BJ (cell line): ENCODE data around the gene USP34. TPM values are rescaled to one million over a fixed set of nuclear protein-coding genes. Genes with fewer than 3 reads are reported as not detected.
"Not testable (repeated sequence)": the region's sequence is repeated elsewhere in the genome, so short reads cannot be mapped to it uniquely, and the experiment has no call there.

Experiments
- CTCF ChIA-PET: fragments of 350-600 bp; formaldehyde crosslinking; extraction: SDS; loops from one replicate; lab custom pipeline; 2021; ENCODE audit warnings: antibody characterized with exemption, inconsistent platforms; lab: Yijun Ruan, JAX
- POLR2A ChIA-PET: fragments of 300-600 bp; sonication (Branson Sonifier 250); formaldehyde crosslinking; extraction: SDS; loops from one replicate; lab custom pipeline; 2021; ENCODE audit warnings: antibody characterized with exemption; lab: Charles Lee
- DNase-seq: peaks from one replicate; pipeline ENCODE4 v3.0.0-alpha.2; 2011; ENCODE audit warnings: low read depth
- H3K27me3 ChIP-seq: 2 replicates; pipeline ENCODE4 v1.6.0; 2011; ENCODE audit warnings: low read length; ENCODE audit not compliant: control insufficient read depth, insufficient read depth
- H3K36me3 ChIP-seq: 2 replicates; pipeline ENCODE4 v1.5.1; 2011; ENCODE audit warnings: low read length; ENCODE audit not compliant: control insufficient read depth, insufficient read depth
- H3K4me3 ChIP-seq: 2 replicates; pipeline ENCODE4 v1.5.1; 2011; ENCODE audit warnings: low read depth, mild to moderate bottlenecking, control low read depth, low read length
- polyA plus RNA-seq: library from polyadenylated mRNA; depleted of rRNA; stranded (reverse); fragments of >200 nt; gene quantifications from 2 replicates; pipeline ENCODE4 v1.2.3, GENCODE V29; 2011
- TF ChIP-seq, protein P1 (sequence below): IDR thresholded peaks from 2 replicates; pipeline ENCODE4 v1.5.1; 2011; ENCODE audit warnings: low read depth, mild to moderate bottlenecking, control low read depth, inconsistent platforms, low read length, moderate library complexity; ENCODE audit not compliant: insufficient read depth

The USP34 gene
- polyA plus RNA-seq, 1 experiment: 32.2 TPM

DNA sequence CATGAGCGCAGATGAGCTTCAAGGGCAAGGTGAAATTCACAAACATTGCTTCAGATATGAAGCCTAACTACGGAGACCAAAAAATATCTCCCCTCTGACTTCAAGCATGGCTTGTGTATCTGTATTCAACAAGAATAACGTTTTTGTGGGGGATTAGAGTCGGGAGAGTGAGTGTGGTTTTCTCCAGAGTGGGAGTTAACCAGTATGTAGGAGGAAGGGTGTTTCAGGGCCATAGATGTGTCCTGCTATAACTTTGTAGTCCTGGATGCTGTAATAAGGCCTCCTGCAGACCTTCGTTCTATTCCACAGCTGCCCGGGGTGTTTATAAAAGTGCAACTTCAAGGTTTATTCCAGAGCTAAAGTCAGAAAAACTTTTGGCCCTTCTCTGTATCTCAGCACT, 321.8 kb downstream of the USP34 start:
- CTCF ChIA-PET: interaction anchor here (1.1 to 1.6 kb wide), 2 partner anchors 13 to 28 kb away, joined by 3 read pairs; partner anchors contain the start of gene C2orf74
- TF ChIP-seq, protein P1, sequence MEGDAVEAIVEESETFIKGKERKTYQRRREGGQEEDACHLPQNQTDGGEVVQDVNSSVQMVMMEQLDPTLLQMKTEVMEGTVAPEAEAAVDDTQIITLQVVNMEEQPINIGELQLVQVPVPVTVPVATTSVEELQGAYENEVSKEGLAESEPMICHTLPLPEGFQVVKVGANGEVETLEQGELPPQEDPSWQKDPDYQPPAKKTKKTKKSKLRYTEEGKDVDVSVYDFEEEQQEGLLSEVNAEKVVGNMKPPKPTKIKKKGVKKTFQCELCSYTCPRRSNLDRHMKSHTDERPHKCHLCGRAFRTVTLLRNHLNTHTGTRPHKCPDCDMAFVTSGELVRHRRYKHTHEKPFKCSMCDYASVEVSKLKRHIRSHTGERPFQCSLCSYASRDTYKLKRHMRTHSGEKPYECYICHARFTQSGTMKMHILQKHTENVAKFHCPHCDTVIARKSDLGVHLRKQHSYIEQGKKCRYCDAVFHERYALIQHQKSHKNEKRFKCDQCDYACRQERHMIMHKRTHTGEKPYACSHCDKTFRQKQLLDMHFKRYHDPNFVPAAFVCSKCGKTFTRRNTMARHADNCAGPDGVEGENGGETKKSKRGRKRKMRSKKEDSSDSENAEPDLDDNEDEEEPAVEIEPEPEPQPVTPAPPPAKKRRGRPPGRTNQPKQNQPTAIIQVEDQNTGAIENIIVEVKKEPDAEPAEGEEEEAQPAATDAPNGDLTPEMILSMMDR: no peak
- POLR2A ChIA-PET: no interaction called here
- Histone ChIP-seq H3K36me3 (0 out of 2 replicates have a peak, but pooled peaks cover 3% of the 10 kb centered on the region), H3K4me3 (no peak overlapping the region), H3K27me3 (no peaks in the 10 kb centered on the region)
- no peak for DNase-seq

DNA sequence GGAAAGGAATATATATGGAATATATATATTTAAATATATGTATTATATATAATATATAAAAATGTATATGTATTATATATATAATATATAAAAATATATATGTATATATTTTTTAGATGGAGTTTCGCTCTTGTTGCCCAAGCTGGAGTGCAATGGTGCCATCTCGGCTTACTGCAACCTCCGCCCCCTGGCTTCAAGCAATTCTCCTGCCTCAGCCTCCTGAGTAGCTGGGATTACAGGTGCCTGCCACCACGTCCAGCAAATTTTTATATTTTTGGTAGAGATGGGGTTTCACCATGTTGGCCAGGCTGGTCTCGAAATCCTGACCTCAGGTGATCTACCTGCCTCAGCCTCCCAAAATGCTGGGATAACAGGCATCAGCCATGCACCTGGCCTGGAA, 322.8 kb downstream of the USP34 start:
- DNase-seq, H3K4me3 ChIP-seq, H3K27me3 ChIP-seq, H3K36me3 ChIP-seq, POLR2A ChIA-PET: not testable (repeated sequence)
- CTCF ChIA-PET: interaction anchor here (1.6 kb wide), 1 partner anchor 29 kb away, joined by 3 read pairs; no protein-coding TSS in a partner anchor

GRCh38 chr2:61145990-61146389, 324.9 kb downstream of the USP34 start:
- Histone ChIP-seq H3K27me3 (no peaks in the 10 kb centered on the region), H3K36me3 (peaks cover 3% of the 10 kb centered on the region; the same call in 1 of the 2 replicates), H3K4me3 (no peak overlapping the region)
- no peak for DNase-seq
- ChIA-PET POLR2A (no interaction called here), CTCF (interaction anchor here (1.5 kb wide), 1 partner anchor 13 kb away, joined by 3 read pairs; no protein-coding TSS in a partner anchor)
- TF ChIP-seq, protein P1: no peak

DNA sequence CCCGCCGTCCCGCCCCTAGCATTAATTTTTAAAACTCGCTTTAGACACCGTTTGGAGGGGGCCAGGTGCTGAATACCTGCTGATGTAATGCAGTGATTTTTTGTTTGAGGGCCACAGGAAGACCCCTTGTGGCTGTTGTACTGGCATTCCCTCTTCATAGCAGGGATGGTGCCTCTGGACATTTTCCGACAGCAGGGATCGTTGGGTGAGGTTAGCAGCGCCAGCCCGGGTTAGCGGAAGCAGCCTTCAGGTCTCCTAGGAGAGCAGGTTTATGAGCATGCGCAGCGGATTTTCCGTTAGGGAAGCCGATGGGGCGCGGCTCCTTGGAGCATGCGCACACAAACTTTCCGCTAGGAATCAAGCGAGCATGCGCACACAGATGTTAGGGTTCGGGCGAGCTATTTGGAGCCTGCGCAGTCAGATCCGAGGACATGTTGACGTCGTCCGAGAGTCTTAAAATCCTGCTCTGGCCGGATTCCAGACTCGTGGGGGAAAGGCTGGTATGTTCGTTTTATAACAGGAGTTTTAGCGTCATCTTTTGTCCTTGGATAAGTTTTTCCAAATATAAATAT, 326.1 kb downstream of the USP34 start:
- CTCF ChIA-PET: interaction anchor here (1.5 to 2.9 kb wide), 2 partner anchors 10 to 14 kb away, joined by 3 to 10 read pairs; no protein-coding TSS in a partner anchor
- TF ChIP-seq, protein P1: 0 out of 2 replicates have a peak, but pooled peaks have one; percentile 11
- Histone ChIP-seq H3K36me3 (peaks cover 3% of the 10 kb centered on the region; the same call in 1 of the 2 replicates), H3K4me3 (peak overlapping the region; percentile 76), H3K27me3 (no peaks in the 10 kb centered on the region)
- DNase-seq: peak; percentile 91
- POLR2A ChIA-PET: interaction anchor here (0.6 kb wide), 1 partner anchor 103 kb away, joined by 3 read pairs; no protein-coding TSS in a partner anchor

DNA sequence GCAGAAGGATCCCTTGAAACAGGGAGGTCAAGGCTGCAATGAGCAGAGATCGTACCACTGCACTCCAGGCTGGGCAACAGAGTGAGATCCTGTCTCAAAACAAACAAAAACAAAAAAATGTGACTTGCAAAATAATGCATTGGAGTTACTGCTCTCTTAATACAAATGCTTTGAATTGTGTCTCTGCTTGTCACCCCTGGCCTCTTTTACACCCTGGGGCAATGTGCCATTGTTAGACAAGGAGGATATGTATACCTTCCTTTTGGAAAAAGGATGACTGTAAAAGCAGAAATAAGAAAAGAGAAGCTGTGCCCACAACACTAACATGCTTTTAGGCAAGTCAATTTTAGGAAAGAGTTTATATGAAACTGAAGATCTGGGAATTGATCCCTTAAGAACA, 329.7 kb downstream of the USP34 start:
- H3K36me3 ChIP-seq: no peaks in the 10 kb centered on the region; the same call in 1 of the 2 replicates
- H3K27me3 ChIP-seq: no peaks in the 10 kb centered on the region
- H3K4me3 ChIP-seq: no peak overlapping the region
- no peak for DNase-seq
- ChIA-PET POLR2A (no interaction called here), CTCF (no interaction called here)
- TF ChIP-seq, protein P1: no peak
